K562 (cell line): ENCODE measurements around the gene DENND5B. TPM values are rescaled to one million over a fixed set of nuclear protein-coding genes. Genes with fewer than 3 reads are reported as not detected.

ENCODE experiments used
- ATAC-seq: fragments of 200-7000 bp; cut with Tn5 transposase; 3 replicates; pipeline ENCODE4 v1.9.1; 2020; ENCODE audit warnings: moderate library complexity
- BruUV-seq: library from RNA; stranded (reverse); fragments of 400-500 nt; replicated peaks from 2 replicates; lab custom pipeline; 2021; lab: Mats Ljungman, UMichigan
- CTCF ChIA-PET: fragments of 300-600 bp; formaldehyde crosslinking; extraction: SDS; loops from one replicate; lab custom pipeline; 2021; ENCODE audit warnings: low intra/inter-chr PET ratio; lab: Yijun Ruan, JAX
- POLR2A ChIA-PET: fragments of 300-600, 350-650 bp; sonication (Branson Sonifier 250); formaldehyde crosslinking; extraction: SDS; loops from one replicate; lab custom pipeline; 2021; ENCODE audit warnings: antibody characterized with exemption, inconsistent platforms; lab: Yijun Ruan, JAX
- DNase-seq, 4 experiments: peaks; one replicate each; pipeline versions ENCODE4 v3.0.0 to v3.0.0-alpha.2; 2011 to 2018; ENCODE audit warnings: low spot score in 3 of 4, mixed read lengths in 3 of 4; ENCODE audit errors: extremely low read depth in 1 of 4
- FAIRE-seq: peaks from 2 replicates; lab custom pipeline; 2011; peaks lifted over from hg19 to GRCh38; lab: Jason Lieb, UNC
- H2AFZ ChIP-seq: 2 replicates; pipeline ENCODE4 v1.6.0; 2011; ENCODE audit warnings: low read depth, low read length, control low read depth, inconsistent platforms
- H3K27ac ChIP-seq: fragments of 200-600 bp; 3 replicates; pipeline ENCODE4 v1.8.0; 2011; ENCODE audit warnings: low read depth, mild to moderate bottlenecking, control low read depth, inconsistent platforms, low read length, moderate library complexity, mixed read lengths; ENCODE audit errors: extremely low read depth
- H3K27me3 ChIP-seq, 2 experiments: fragments of 300-600 bp in 1 of 2; 2 replicates in 1 of 2; 3 replicates in 1 of 2; pipeline versions ENCODE4 v1.6.0 to v1.8.0; 2011; ENCODE audit warnings: inconsistent platforms in 2 of 2, low read length in 2 of 2, mild to moderate bottlenecking in 1 of 2, mixed read lengths in 1 of 2, moderate library complexity in 1 of 2; ENCODE audit not compliant: control insufficient read depth in 2 of 2, insufficient read depth in 2 of 2
- H3K36me3 ChIP-seq: fragments of 300-600 bp; 3 replicates; pipeline ENCODE4 v1.8.0; 2011; ENCODE audit warnings: mild to moderate bottlenecking, low read length, inconsistent platforms; ENCODE audit not compliant: control insufficient read depth, insufficient read depth
- H3K4me1 ChIP-seq, 2 experiments: fragments of 200-600 bp in 1 of 2; replicated peaks in 1 of 2; 2 replicates in 1 of 2; 3 replicates in 1 of 2; pipeline versions ENCODE4 v1.5.1 to v1.8.0; 2011; ENCODE audit warnings: inconsistent platforms in 2 of 2, low read length in 2 of 2, mild to moderate bottlenecking in 1 of 2, mixed read lengths in 1 of 2, moderate library complexity in 1 of 2; ENCODE audit not compliant: control insufficient read depth in 2 of 2, insufficient read depth in 2 of 2
- H3K4me2 ChIP-seq: 2 replicates; pipeline ENCODE4 v1.6.1; 2011; ENCODE audit warnings: low read length, control low read depth, inconsistent platforms, mixed read lengths; ENCODE audit not compliant: insufficient read depth
- H3K4me3 ChIP-seq: fragments of 200-600 bp; sonication (generic), shearing (Covaris generic); 2 replicates; pipeline ENCODE4 v1.5.1; 2016; ENCODE audit warnings: control low read depth, inconsistent platforms
- H3K79me2 ChIP-seq: fragments of 200-600 bp; 3 replicates; pipeline ENCODE4 v1.8.0; 2011; ENCODE audit warnings: low read length, inconsistent platforms; ENCODE audit not compliant: control insufficient read depth, insufficient read depth
- H3K9ac ChIP-seq, 2 experiments: 2 replicates each; pipeline versions ENCODE4 v1.6.0 to v1.6.1; 2011; ENCODE audit warnings: low read depth in 2 of 2, low read length in 2 of 2, control low read depth in 1 of 2, inconsistent platforms in 1 of 2, mild to moderate bottlenecking in 1 of 2, mixed read lengths in 1 of 2; ENCODE audit not compliant: insufficient read depth in 1 of 2
- H3K9me1 ChIP-seq: one replicate; pipeline ENCODE4 v1.6.0; 2011; ENCODE audit warnings: inconsistent platforms, mild to moderate bottlenecking, low read length, moderate library complexity; ENCODE audit not compliant: control insufficient read depth, insufficient read depth
- H3K9me3 ChIP-seq: replicated peaks from 2 replicates; pipeline ENCODE4 v1.5.1; 2011; ENCODE audit warnings: low read depth, low read length, inconsistent platforms; ENCODE audit not compliant: control insufficient read depth, insufficient read depth
- H4K20me1 ChIP-seq: replicated peaks from 2 replicates; pipeline ENCODE4 v1.6.1; 2011; ENCODE audit warnings: low read length, inconsistent platforms, mixed read lengths; ENCODE audit not compliant: control insufficient read depth, insufficient read depth
- ARID1B ChIP-seq: fragments of 450-650 bp; IDR thresholded peaks from 2 replicates; pipeline ENCODE4 v1.6.1; 2016; ENCODE audit warnings: antibody characterized with exemption, mild to moderate bottlenecking, inconsistent platforms
- BCL6 ChIP-seq: fragments of 250-450 bp; sonication (Bioruptor Pico); IDR thresholded peaks from 2 replicates; pipeline ENCODE4 v1.4.0; 2020
- C11orf30 ChIP-seq: fragments of 450-650 bp; IDR thresholded peaks from 2 replicates; pipeline ENCODE4 v1.6.1; 2016; ENCODE audit warnings: low read depth, mild to moderate bottlenecking
- FIP1L1 ChIP-seq: fragments of 200-400 bp; formaldehyde crosslinking; IDR thresholded peaks from 2 replicates; pipeline ENCODE4 v1.6.1; 2018; ENCODE audit warnings: mild to moderate bottlenecking, low read depth, low read length; ENCODE audit not compliant: poor library complexity, severe bottlenecking
- HMBOX1 ChIP-seq: sonication (generic); IDR thresholded peaks from 2 replicates; pipeline ENCODE4 v1.6.1; 2016
- HNRNPLL ChIP-seq: fragments of 200-400 bp; formaldehyde crosslinking; IDR thresholded peaks from 2 replicates; pipeline ENCODE4 v1.6.1; 2017; ENCODE audit warnings: low read length, low read depth, mild to moderate bottlenecking; ENCODE audit not compliant: poor library complexity, severe bottlenecking
- MEIS2 ChIP-seq: fragments of 450-650 bp; IDR thresholded peaks from 2 replicates; pipeline ENCODE4 v1.6.1; 2014; ENCODE audit warnings: mild to moderate bottlenecking; ENCODE audit not compliant: partially characterized antibody
- MXD1 ChIP-seq: fragments of 250-450 bp; sonication (Bioruptor Pico); IDR thresholded peaks from 2 replicates; pipeline ENCODE4 v1.8.0; 2021; ENCODE audit warnings: borderline replicate concordance, mild to moderate bottlenecking, moderate library complexity; ENCODE audit not compliant: poor library complexity, severe bottlenecking
- NR2C2 ChIP-seq, 2 experiments: fragments of 200-800 bp in 1 of 2; sonication (Bioruptor generic) in 1 of 2; sonication (generic) in 1 of 2; formaldehyde crosslinking in 1 of 2; IDR thresholded peaks; 2 replicates each; pipeline versions ENCODE4 v1.6.1 to v1.8.0; 2016 to 2022; ENCODE audit warnings: mild to moderate bottlenecking in 1 of 2, missing compliant biosample characterization in 1 of 2, missing genetic modification characterization in 1 of 2, missing genetic modification reagents in 1 of 2
- PTTG1 ChIP-seq: fragments of 450-650 bp; IDR thresholded peaks from 2 replicates; pipeline ENCODE4 v1.6.1; 2016; ENCODE audit warnings: low read depth, mild to moderate bottlenecking, missing genetic modification characterization, missing compliant biosample characterization
- ZNF134 ChIP-seq: fragments of 250-450 bp; sonication (Bioruptor Pico); conservative IDR thresholded peaks from 2 replicates; pipeline ENCODE4 v1.4.0; 2020
- ZNF311 ChIP-seq: fragments of 250-450 bp; sonication (Bioruptor Pico); IDR thresholded peaks from 2 replicates; pipeline ENCODE4 v1.4.0; 2020; ENCODE audit warnings: mild to moderate bottlenecking, moderate library complexity
- ZNF699 ChIP-seq: fragments of 250-450 bp; sonication (Bioruptor Pico); IDR thresholded peaks from 2 replicates; pipeline ENCODE4 v1.8.0; 2021; ENCODE audit warnings: mild to moderate bottlenecking, moderate library complexity; ENCODE audit not compliant: insufficient replicate concordance
- WGBS: fragments of 100-300 bp; shearing (Covaris generic); methylation state at CpG from one replicate; pipeline ENCODE4 v1.1.6; 2016; ENCODE audit warnings: low coverage, mixed read lengths; ENCODE audit not compliant: insufficient coverage; ENCODE audit errors: missing lambda C conversion rate; 5-methylcytosine and 5-hydroxymethylcytosine counted together
- in situ Hi-C: fragments of 300-500 bp; cut with MboI; formaldehyde crosslinking; loops from 4 replicates; pipeline ENCODE4 v1.15.0; 2018; ENCODE audit warnings: inconsistent platforms, mixed read lengths
- intact Hi-C: fragments of 100-400 bp; cut with micrococcal nuclease; formaldehyde crosslinking; loops from 2 replicates; pipeline ENCODE4 v1.14.2; 2022
- polyA plus RNA-seq, 8 experiments: library from polyadenylated mRNA; depleted of rRNA in 4 of 8; stranded (reverse) in 5 of 8; unstranded in 3 of 8; fragments of >200 nt; fragmentation: Nextera tagmentation in 2 of 8; fragmentation: Illumina TruSeq in 1 of 8; extraction: Ambion mirVana in 2 of 8; extraction: Trizol in 1 of 8; gene quantifications; 2 replicates each; pipeline versions ENCODE4 v1.2.1 to v1.2.3, GENCODE V29; 2011 to 2014; ENCODE audit warnings: inconsistent platforms in 1 of 8, missing spikeins in 1 of 8
- total RNA-seq, 7 experiments: library from RNA; depleted of rRNA in 6 of 7; stranded (reverse); fragments of >200 nt in 6 of 7; fragmentation: Illumina TruSeq in 2 of 7; extraction: Trizol in 2 of 7; gene quantifications; 2 replicates each; pipeline versions ENCODE4 v1.2.1 to v1.2.3, GENCODE V29; 2011 to 2021; ENCODE audit warnings: low replicate concordance in 1 of 7

DENND5B gene
- total and polyA plus RNA-seq, 9 of the 15 experiments (the other 6 are each of a cell fraction or from before 2014, with no cell fraction given) = 0.99 to 6.0 (median 3.6) TPM

- Histone ChIP-seq H4K20me1 (no peaks in the 10 kb centered on the region), H2AFZ (no peak overlapping the region), H3K4me1 (peaks cover 11% of the 10 kb centered on the region in 2 experiments), H3K36me3 (no peaks in the 10 kb centered on the region), H3K79me2 (no peaks in the 10 kb centered on the region), H3K4me3 (no peak overlapping the region), H3K4me2 (peak overlapping the region; percentile 36; the same call in 1 of the 2 replicates), H3K9ac (no peak overlapping the region), H3K9me3 (no peaks in the 10 kb centered on the region), H3K27ac (no peak overlapping the region), H3K9me1 (no peaks in the 10 kb centered on the region), H3K27me3 (no peaks in the 10 kb centered on the region)
- WGBS = 31% methylated on average over 2 of the region's 2 CpGs
- ChIA-PET CTCF (no interaction called here), POLR2A (no interaction called here)
- intact Hi-C loops (no loop called here), in situ Hi-C loops (no loop called here)
- BruUV-seq = no TSS peak
- TF ChIP-seq HNRNPLL = no peak
- TF ChIP-seq ZNF699 = no peak
- TF ChIP-seq MEIS2 = peak; percentile 33
- TF ChIP-seq C11orf30 = 0 out of 2 replicates have a peak, but pooled peaks have one; percentile 9
- no peak for TF ChIP-seq ZNF134
- peak in 1 of 4 experiments; percentile 22 for DNase-seq
- peak; percentile 33; the same call in 2 of the 3 replicates for ATAC-seq
- FAIRE-seq = no peak
These were observed 219.7 kb downstream of the DENND5B start for GRCh38 chr12:31371256-31371620.

GRCh38 chr12:31370531-31371255 is 220.2 kb downstream of the DENND5B start:
- H3K9me3 ChIP-seq = no peaks in the 10 kb centered on the region
- H3K79me2 ChIP-seq = no peaks in the 10 kb centered on the region
- peak overlapping the region; percentile 36 for H3K4me2 ChIP-seq
- H3K9ac ChIP-seq = peak overlapping the region in 1 of 2 experiments; percentile 1; a peak in 2 of 4 replicates
- peak; percentile 35 for FAIRE-seq
- peak in 2 of 4 experiments; percentile 20 to 45 for DNase-seq
- peaks cover 5 to 11% of the 10 kb centered on the region in 2 experiments; a peak in 4 of 5 replicates for H3K4me1 ChIP-seq
- no peak overlapping the region for H3K4me3 ChIP-seq
- in situ Hi-C loops = no loop called here
- no peaks in the 10 kb centered on the region for H3K27me3 ChIP-seq
- intact Hi-C loops = no loop called here
- POLR2A ChIA-PET = no interaction called here
- no peaks in the 10 kb centered on the region for H3K36me3 ChIP-seq
- peak; percentile 79 for ATAC-seq
- BruUV-seq = no TSS peak
- no peaks in the 10 kb centered on the region for H3K9me1 ChIP-seq
- no peaks in the 10 kb centered on the region for H4K20me1 ChIP-seq
- peak overlapping the region; percentile 74 for H2AFZ ChIP-seq
- 7% methylated on average over 10 of the region's 10 CpGs for WGBS
- CTCF ChIA-PET = no interaction called here
- no peak overlapping the region for H3K27ac ChIP-seq
- TF ChIP-seq BCL6 (CRISPR knock-in tag) (no peak), MXD1 (no peak), FIP1L1 (no peak), PTTG1 (tag) (no peak), HMBOX1 (0 out of 2 replicates have a peak, but pooled peaks have one; percentile 18), NR2C2 (CRISPR knock-in tag; IDR thresholded peaks at IDR 0.05) (no peak), NR2C2 (tag; IDR thresholded peaks at IDR 0.05) (peak; percentile 88), ARID1B (no peak), ZNF311 (CRISPR knock-in tag) (no peak)
